Measurements from ENCODE around the gene BHLHE40. TPM values are rescaled to one million over a fixed set of nuclear protein-coding genes. Genes with fewer than 3 reads are reported as not detected.

BHLHE40 gene
- total RNA-seq, 2 donors from 2014 or later, result 25.2 to 66.0 TPM

- TF ChIP-seq, protein P1, sequence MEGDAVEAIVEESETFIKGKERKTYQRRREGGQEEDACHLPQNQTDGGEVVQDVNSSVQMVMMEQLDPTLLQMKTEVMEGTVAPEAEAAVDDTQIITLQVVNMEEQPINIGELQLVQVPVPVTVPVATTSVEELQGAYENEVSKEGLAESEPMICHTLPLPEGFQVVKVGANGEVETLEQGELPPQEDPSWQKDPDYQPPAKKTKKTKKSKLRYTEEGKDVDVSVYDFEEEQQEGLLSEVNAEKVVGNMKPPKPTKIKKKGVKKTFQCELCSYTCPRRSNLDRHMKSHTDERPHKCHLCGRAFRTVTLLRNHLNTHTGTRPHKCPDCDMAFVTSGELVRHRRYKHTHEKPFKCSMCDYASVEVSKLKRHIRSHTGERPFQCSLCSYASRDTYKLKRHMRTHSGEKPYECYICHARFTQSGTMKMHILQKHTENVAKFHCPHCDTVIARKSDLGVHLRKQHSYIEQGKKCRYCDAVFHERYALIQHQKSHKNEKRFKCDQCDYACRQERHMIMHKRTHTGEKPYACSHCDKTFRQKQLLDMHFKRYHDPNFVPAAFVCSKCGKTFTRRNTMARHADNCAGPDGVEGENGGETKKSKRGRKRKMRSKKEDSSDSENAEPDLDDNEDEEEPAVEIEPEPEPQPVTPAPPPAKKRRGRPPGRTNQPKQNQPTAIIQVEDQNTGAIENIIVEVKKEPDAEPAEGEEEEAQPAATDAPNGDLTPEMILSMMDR (IDR thresholded peaks at IDR 0.05), result no peak
- H3K36me3 ChIP-seq, result no peaks in the 10 kb centered on the region
- H3K9ac ChIP-seq (ENCODE audit: low read depth in 2 of 2, low read length in 2 of 2), result no peak overlapping the region
- H3K4me1 ChIP-seq, result no peaks in the 10 kb centered on the region
- no peaks in the 10 kb centered on the region for H3K27me3 ChIP-seq
- H3K9me3 ChIP-seq, result no peaks in the 10 kb centered on the region
- no peak overlapping the region for H3K27ac ChIP-seq
- no peak overlapping the region for H3K4me3 ChIP-seq
- DNase-seq, result no peak
- intact Hi-C loops (cut with DNase I), result no loop called here
These were observed 25.3 kb downstream of the BHLHE40 start for GRCh38 chr3:5004319-5005152.

- Histone ChIP-seq H3K9ac (ENCODE audit: low read depth in 2 of 2, low read length in 2 of 2) (no peak overlapping the region), H3K27me3 (no peaks in the 10 kb centered on the region), H3K36me3 (no peaks in the 10 kb centered on the region), H3K9me3 (no peaks in the 10 kb centered on the region), H3K4me3 (no peak overlapping the region), H3K27ac (no peak overlapping the region), H3K4me1 (no peaks in the 10 kb centered on the region)
- TF ChIP-seq, protein P1 (IDR thresholded peaks at IDR 0.05), result no peak
- intact Hi-C loops (cut with DNase I), result no loop called here
- no peak for DNase-seq
These were observed 26.1 kb downstream of the BHLHE40 start for GRCh38 chr3:5005367-5005766.

DNA sequence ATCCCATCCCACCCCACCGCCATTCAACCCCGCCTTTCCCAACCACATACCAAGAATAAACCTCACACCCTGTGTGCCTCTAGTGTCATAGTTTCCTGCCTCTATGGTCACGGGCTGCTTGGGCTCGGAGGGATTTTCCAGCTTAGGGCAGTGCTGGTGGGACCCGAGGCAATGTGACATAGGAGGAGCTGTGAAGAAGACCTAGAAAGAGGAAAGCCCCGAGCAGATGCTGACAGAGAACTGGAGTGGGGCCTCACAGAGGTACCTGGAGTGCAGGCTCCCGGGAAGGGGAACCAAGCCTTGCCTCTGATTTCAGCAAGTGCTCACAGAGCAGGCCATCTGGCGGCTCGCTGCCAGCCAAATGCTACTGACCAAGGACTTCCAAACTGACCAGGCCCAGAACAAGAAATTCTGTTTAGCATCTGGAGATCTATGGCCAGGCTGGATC is 27.5 kb downstream of the BHLHE40 start:
- H3K27ac ChIP-seq, result no peak overlapping the region
- H3K4me3 ChIP-seq, result no peak overlapping the region

GRCh38 chr3:5007873-5008272 is 28.6 kb downstream of the BHLHE40 start:
- Histone ChIP-seq H3K9ac (ENCODE audit: low read depth in 2 of 2, low read length in 2 of 2) (no peak overlapping the region), H3K36me3 (no peaks in the 10 kb centered on the region), H3K4me3 (no peak overlapping the region), H3K4me1 (peaks cover under 1% of the 10 kb centered on the region), H3K27ac (no peak overlapping the region), H3K9me3 (no peaks in the 10 kb centered on the region), H3K27me3 (no peaks in the 10 kb centered on the region)
- TF ChIP-seq, protein P1 (IDR thresholded peaks at IDR 0.05), result no peak
- DNase-seq, result no peak
- intact Hi-C loops (cut with DNase I), result no loop called here

More for the DNA sequence above, 27.5 kb downstream of the BHLHE40 start:
- no peak for DNase-seq
- H3K4me1 ChIP-seq, result no peaks in the 10 kb centered on the region
- no peaks in the 10 kb centered on the region for H3K36me3 ChIP-seq
- no peak overlapping the region for H3K9ac ChIP-seq (ENCODE audit: low read depth in 2 of 2, low read length in 2 of 2)
- intact Hi-C loops (cut with DNase I), result no loop called here
- TF ChIP-seq, protein P1 (IDR thresholded peaks at IDR 0.05), result no peak
- no peaks in the 10 kb centered on the region for H3K9me3 ChIP-seq
- H3K27me3 ChIP-seq, result no peaks in the 10 kb centered on the region

DNA sequence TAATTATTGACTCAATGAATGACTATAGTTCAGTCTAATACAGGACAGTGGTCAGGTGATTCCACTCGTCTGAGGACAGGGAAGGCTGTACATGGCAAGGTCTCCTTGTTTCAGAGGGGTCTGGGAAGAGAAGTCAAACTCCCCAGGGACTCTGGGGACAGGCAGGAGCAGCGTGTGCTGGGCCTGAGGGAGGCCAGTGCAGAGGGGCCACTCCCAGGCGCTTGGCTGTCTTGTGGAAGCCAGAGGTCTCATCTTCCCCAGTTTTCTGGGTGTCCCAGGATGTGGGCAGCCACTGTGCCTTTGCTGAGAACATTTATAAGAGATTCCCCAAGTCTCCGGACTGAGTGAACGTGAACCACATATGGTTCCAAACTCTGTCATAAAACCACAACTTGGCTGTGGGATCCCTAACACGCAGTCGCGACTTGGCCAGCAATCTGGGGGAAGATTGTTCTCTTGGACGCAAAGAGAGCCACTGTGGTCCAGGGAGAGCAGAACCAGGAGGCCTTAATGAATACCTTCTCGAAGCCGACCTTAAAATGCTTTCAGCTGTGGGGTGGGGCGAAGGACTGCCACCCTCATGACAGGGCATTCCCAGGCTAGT is 30.4 kb downstream of the BHLHE40 start:
- TF ChIP-seq, protein P1 (IDR thresholded peaks at IDR 0.05), result no peak
- Histone ChIP-seq H3K9ac (ENCODE audit: low read depth in 2 of 2, low read length in 2 of 2) (no peak overlapping the region), H3K27ac (no peak overlapping the region), H3K36me3 (no peaks in the 10 kb centered on the region), H3K4me3 (no peak overlapping the region), H3K4me1 (peaks cover 3% of the 10 kb centered on the region), H3K27me3 (no peaks in the 10 kb centered on the region), H3K9me3 (no peaks in the 10 kb centered on the region)
- DNase-seq, result no peak
- intact Hi-C loops (cut with DNase I), result no loop called here
